Epithelial cell of esophagus (primary cell): ENCODE measurements around the gene MCU.
"Not testable (repeated sequence)": the region's sequence is repeated elsewhere in the genome, so short reads cannot be mapped to it uniquely, and the experiment has no call there.

Experiments
- DNase-seq: peaks from one replicate; pipeline ENCODE4 v3.0.0; 2010; ENCODE audit warnings: low read depth
- H3K4me3 ChIP-seq: 2 replicates; pipeline ENCODE4 v1.5.1; 2011; ENCODE audit warnings: mild to moderate bottlenecking, low read length, control low read depth
- TF ChIP-seq, protein P1 (sequence below): IDR thresholded peaks from 2 replicates; pipeline ENCODE4 v1.5.1; 2011; ENCODE audit warnings: low read depth, mild to moderate bottlenecking, low read length, control low read depth, inconsistent platforms; ENCODE audit not compliant: insufficient read depth; ENCODE audit errors: missing control alignments

The MCU gene

DNA sequence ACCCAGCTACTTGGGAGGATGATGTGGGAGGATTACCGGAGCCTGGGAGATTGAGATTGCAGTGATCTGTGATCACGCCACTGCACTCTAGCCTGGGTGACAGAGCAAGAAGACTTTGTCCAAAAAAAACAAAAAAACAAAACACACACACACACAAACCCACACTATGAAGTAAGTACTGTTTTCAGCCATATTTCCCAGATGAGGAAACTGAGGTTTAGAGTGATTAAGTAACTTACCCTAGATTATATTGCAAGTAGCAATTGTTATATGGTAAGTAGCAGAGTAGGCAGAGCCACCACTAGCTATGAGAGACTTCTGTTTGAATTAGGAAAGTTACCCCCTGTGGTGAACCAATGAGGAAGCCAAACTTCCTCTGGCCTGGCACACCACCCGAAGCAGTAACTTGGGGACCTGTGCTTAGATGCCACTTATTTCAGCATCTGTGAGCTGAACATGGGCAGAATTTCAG lies 61.9 kb downstream of the MCU start:
- no peak overlapping the region for H3K4me3 ChIP-seq
- no peak for DNase-seq
- TF ChIP-seq, protein P1, sequence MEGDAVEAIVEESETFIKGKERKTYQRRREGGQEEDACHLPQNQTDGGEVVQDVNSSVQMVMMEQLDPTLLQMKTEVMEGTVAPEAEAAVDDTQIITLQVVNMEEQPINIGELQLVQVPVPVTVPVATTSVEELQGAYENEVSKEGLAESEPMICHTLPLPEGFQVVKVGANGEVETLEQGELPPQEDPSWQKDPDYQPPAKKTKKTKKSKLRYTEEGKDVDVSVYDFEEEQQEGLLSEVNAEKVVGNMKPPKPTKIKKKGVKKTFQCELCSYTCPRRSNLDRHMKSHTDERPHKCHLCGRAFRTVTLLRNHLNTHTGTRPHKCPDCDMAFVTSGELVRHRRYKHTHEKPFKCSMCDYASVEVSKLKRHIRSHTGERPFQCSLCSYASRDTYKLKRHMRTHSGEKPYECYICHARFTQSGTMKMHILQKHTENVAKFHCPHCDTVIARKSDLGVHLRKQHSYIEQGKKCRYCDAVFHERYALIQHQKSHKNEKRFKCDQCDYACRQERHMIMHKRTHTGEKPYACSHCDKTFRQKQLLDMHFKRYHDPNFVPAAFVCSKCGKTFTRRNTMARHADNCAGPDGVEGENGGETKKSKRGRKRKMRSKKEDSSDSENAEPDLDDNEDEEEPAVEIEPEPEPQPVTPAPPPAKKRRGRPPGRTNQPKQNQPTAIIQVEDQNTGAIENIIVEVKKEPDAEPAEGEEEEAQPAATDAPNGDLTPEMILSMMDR: no peak

DNA sequence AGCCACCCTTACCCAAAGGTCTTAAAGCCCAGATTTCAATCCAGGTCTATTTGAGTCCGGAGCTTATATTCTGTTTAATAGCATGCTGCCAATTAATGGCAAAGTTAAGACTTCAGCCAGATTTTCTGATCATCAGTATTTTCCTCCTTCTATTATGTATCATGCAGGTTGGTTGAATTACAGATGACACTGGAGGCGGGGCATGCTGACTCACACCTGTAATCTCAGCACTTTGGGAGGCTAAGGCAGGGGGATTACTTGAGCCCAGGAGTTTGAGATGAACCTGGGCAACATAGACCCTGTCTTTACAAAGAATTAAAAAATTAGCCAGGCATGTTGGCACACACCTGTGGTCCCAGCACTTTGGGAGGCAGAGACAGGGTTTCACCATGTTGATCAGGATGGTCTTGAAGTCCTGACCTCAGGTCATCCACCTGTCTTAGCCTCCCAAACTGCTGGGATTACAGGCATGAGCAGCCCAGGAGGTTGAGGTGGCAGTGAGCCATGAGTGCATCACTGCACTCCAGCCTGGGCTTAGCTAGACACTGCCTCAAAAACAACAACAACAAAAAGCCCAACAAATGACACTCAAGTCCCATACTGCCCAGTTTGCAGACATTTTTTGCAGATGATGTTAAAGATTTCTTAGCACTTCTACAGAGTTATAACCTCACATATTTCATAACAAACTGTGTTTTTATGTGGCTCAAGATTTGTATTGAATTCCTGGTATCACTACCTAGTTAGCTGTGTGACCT lies 62.5 kb downstream of the MCU start:
- TF ChIP-seq, protein P1: no peak
- DNase-seq: peak; percentile 42
- H3K4me3 ChIP-seq: no peak overlapping the region

DNA sequence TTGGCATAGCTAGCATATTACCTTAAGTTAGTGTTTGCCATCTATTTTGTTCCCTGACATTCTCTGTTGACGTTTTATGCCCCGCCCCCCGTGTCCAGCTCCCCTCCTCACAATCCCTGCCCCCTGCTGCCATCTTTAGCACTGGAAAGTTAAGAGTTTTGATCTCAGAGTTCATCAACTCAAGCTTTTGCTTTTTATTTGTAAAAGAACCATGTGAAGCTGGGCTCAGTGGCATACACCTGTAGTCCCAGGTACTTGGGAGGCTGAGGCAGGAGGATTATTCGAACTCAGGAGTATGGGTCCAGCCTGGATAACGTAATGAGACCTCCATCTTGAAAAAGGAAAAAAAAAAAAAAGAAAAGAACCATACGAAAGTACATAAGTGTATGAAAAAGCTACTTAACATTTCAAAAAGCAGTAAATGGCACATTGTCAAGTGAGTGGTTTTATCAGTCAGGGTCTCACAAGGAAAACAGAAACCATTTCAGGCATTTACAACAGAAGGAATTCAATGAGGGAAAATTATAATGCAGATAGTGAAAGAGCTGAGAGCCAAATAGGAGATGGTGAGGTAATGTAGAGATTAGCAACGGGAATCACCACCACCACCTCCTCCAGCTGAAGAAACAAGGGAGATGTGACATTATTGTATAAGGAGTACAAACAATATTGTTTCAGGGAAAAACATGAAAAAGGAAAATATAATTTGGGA lies 64.9 kb downstream of the MCU start:
- DNase-seq: no peak
- TF ChIP-seq, protein P1: no peak
- no peak overlapping the region for H3K4me3 ChIP-seq

DNA sequence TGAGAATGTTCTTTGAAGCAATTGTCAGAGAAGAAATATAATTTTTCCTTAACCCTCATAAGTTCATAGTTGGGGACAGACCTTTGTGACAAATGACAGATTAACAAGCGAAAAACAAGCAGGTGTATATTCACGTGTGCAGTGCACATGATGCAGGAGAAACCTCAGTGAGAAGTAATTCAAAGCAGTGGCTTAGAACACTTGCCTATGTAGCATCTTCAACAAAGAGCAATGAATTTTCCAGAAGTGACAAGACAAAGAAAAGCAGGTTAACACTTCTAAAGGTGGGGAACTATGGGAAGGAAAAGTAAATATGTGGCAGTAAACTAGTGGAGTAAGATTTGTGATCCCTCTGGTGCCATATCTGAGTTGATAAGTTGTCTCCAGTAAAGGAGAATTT lies 65.8 kb downstream of the MCU start:
- TF ChIP-seq, protein P1: no peak
- no peak for DNase-seq
- H3K4me3 ChIP-seq: no peak overlapping the region

DNA sequence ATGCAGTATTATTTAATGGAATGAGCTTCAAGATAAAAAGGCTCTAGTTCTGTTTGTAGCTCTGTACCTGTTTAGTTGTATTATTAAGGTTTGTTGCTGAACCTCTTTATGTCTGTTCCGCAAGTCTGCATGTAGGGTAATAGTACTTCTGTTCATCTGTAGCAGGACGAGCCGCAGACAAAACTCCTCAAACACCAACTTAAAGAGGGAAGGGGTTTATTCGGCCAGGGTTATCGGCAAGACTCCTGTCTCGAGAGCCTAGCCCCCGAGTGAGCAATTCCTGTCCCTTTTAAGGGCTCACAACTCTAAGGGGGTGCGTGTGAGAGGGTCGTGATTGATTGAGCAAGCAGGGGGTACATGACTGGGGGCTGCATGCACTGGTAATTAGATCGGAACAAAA lies 67.0 kb downstream of the MCU start:
- DNase-seq, H3K4me3 ChIP-seq: not testable (repeated sequence)

DNA sequence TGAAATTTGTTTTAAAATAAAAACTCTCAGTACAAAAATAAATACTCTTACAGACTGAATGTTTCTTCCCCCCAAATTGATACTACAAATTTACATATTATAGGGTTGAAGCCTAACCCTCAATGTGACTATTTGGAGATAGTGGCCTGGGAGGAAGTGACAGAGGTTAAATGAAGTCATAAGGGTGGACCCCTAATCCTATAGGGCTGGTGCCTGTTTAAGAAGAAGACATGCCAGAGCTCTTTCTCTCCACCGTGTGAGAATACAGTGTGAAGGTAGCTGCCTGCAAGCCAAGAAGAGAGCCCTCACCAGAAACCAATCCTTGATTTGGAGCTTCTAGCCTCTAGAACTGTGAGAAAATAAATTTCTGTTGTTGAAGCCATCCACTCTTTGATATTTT lies 67.6 kb downstream of the MCU start:
- TF ChIP-seq, protein P1: no peak
- no peak overlapping the region for H3K4me3 ChIP-seq
- no peak for DNase-seq

DNA sequence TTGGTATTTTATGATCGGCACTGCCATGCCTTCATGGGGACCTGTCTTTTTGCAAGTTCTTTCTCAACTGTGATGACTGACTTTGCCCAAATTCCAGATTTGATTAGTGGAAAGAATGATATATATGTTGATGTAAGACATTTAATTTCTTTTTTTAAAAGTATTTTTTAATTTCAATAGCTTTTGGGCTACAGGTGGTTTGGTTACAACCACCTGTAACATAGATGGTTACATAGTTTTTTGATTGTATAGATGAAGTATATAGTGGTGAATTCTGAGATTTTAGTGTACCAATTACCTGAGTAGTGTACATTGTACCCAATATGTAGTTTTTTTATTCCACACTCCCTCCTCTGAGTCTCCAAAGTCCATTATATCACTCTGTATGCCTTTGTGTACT lies 69.6 kb downstream of the MCU start:
- H3K4me3 ChIP-seq: no peak overlapping the region
- TF ChIP-seq, protein P1: no peak
- no peak for DNase-seq
